Measurements from ENCODE around the gene ZNF423. TPM values are rescaled to one million over a fixed set of nuclear protein-coding genes. Genes with fewer than 3 reads are reported as not detected.

Gene ZNF423
- total RNA-seq, 6 experiments from 2014 or later = 0.43 to 1.2 (median 0.89) TPM

GRCh38 chr16:49601576-49601975 lies 254.3 kb downstream of the ZNF423 start:
- intact Hi-C loops (cut with DNase I) = no loop called here
- no peak for TF ChIP-seq CTCF (IDR thresholded peaks at IDR 0.05)
- TF ChIP-seq POLR2A (IDR thresholded peaks at IDR 0.05) = no peak
- Histone ChIP-seq H3K4me1 (no peaks in the 10 kb centered on the region), H3K27ac (no peak overlapping the region), H3K9me3 (no peaks in the 10 kb centered on the region), H3K36me3 (no peaks in the 10 kb centered on the region), H3K4me3 (no peak overlapping the region), H3K27me3 (no peaks in the 10 kb centered on the region)
- ATAC-seq (no peak), DNase-seq (no peak)
- 40% methylated on average over 1 of the region's 6 CpGs for WGBS (ENCODE audit: insufficient coverage, low coverage, low lambda C conversion rate, missing lambda C conversion rate)

- no peak overlapping the region for H3K27ac ChIP-seq
- no peaks in the 10 kb centered on the region for H3K27me3 ChIP-seq
- H3K4me1 ChIP-seq = no peaks in the 10 kb centered on the region
- no peaks in the 10 kb centered on the region for H3K36me3 ChIP-seq
- TF ChIP-seq CTCF (IDR thresholded peaks at IDR 0.05) (no peak), POLR2A (IDR thresholded peaks at IDR 0.05) (no peak)
- no peak overlapping the region for H3K4me3 ChIP-seq
- ATAC-seq (no peak), DNase-seq (no peak)
- whole genome bisulfite sequencing (ENCODE audit: insufficient coverage, low coverage, low lambda C conversion rate, missing lambda C conversion rate) = 89% methylated on average over 6 of the region's 8 CpGs
- no peaks in the 10 kb centered on the region for H3K9me3 ChIP-seq
- intact Hi-C loops (cut with DNase I) = no loop called here
Measured at GRCh38 chr16:49600976-49601375, 254.9 kb downstream of the ZNF423 start.

GRCh38 chr16:49600536-49600935 lies 255.4 kb downstream of the ZNF423 start:
- intact Hi-C loops (cut with DNase I) = no loop called here
- no peaks in the 10 kb centered on the region for H3K9me3 ChIP-seq
- H3K4me1 ChIP-seq = no peaks in the 10 kb centered on the region
- no peak for TF ChIP-seq POLR2A (IDR thresholded peaks at IDR 0.05)
- no peak for TF ChIP-seq CTCF (IDR thresholded peaks at IDR 0.05)
- WGBS (ENCODE audit: insufficient coverage, low coverage, low lambda C conversion rate, missing lambda C conversion rate) = 87% methylated on average over 8 of the region's 23 CpGs
- DNase-seq = no peak
- no peaks in the 10 kb centered on the region for H3K36me3 ChIP-seq
- no peak overlapping the region for H3K4me3 ChIP-seq
- H3K27me3 ChIP-seq = no peaks in the 10 kb centered on the region
- no peak for ATAC-seq
- H3K27ac ChIP-seq = no peak overlapping the region

DNA sequence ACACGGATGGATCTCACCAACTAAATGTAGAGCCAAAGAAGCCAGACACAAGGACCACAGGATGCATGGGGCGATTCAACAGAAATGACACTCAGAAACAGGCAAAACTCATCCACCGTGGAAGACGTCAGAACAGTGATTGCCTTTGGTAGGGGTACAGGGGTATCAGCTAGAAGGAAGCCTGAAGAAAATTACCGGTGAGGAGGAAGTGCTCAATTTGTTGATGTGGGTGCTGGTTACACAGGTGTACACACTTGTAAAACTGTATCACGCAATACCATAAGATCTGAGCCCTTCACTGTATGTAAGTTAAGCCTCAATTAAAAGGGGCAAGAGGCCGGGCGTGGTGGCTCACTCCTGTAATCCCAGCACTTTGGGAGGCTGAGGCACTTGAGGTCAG lies 256.2 kb downstream of the ZNF423 start:
- no peaks in the 10 kb centered on the region for H3K36me3 ChIP-seq
- H3K9me3 ChIP-seq = no peaks in the 10 kb centered on the region
- 58% methylated on average over 6 of the region's 8 CpGs for WGBS (ENCODE audit: insufficient coverage, low coverage, low lambda C conversion rate, missing lambda C conversion rate)
- no peak for TF ChIP-seq CTCF (IDR thresholded peaks at IDR 0.05)
- no peak for TF ChIP-seq POLR2A (IDR thresholded peaks at IDR 0.05)
- H3K27me3 ChIP-seq = no peaks in the 10 kb centered on the region
- DNase-seq (no peak), ATAC-seq (no peak)
- intact Hi-C loops (cut with DNase I) = loop anchor here in 1 of 2 donors (5.0 to 10.0 kb wide), 2 partner anchors 107 to 185 kb away; no protein-coding TSS in a partner anchor
- H3K4me1 ChIP-seq = no peaks in the 10 kb centered on the region
- no peak overlapping the region for H3K4me3 ChIP-seq
- no peak overlapping the region for H3K27ac ChIP-seq

DNA sequence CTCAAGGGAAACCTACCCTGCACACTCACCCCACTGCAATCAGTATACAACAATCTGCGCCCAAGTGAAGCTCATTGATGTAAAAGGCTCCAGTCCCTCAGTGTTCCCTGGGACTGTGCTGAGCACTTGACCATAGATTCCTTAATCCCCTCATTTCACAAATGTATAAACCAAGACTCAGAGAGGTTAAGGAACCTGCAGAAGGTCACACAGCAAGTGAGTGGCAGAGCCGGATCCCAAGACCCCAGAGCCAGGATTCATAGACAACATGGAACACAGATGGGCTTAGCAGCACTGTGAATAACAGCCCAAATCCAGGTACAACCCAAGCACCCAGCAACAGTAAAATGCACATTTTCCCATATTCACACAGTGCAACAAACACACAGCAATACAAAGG lies 256.6 kb downstream of the ZNF423 start:
- WGBS (ENCODE audit: insufficient coverage, low coverage, low lambda C conversion rate, missing lambda C conversion rate) = 94% methylated on average over 2 of the region's 2 CpGs
- DNase-seq = no peak
- Histone ChIP-seq H3K36me3 (no peaks in the 10 kb centered on the region), H3K27ac (no peak overlapping the region), H3K27me3 (no peaks in the 10 kb centered on the region), H3K4me1 (no peaks in the 10 kb centered on the region), H3K4me3 (no peak overlapping the region), H3K9me3 (no peaks in the 10 kb centered on the region)
- no peak for ATAC-seq
- intact Hi-C loops (cut with DNase I) = loop anchor here in 1 of 2 donors (5.0 to 10.0 kb wide), 2 partner anchors 107 to 184 kb away; no protein-coding TSS in a partner anchor
- TF ChIP-seq POLR2A (IDR thresholded peaks at IDR 0.05) = no peak
- TF ChIP-seq CTCF (IDR thresholded peaks at IDR 0.05) = no peak

All from right lobe of liver (tissue), 6 donors.